PC-9 (cell line): ENCODE results near the gene TSHZ2.

Experiments used
- EZH2 ChIP-seq: fragments of 200-600 bp; sonication (generic); IDR thresholded peaks from 2 replicates; pipeline ENCODE4 v1.8.0; 2017; ENCODE audit warnings: antibody characterized with exemption, low read depth
- TF ChIP-seq, protein P1 (sequence below): fragments of 200-600 bp; sonication (generic); conservative IDR thresholded peaks from 2 replicates; pipeline ENCODE4 v1.6.1; 2017; ENCODE audit warnings: mixed run types, antibody characterized with exemption, mild to moderate bottlenecking, moderate library complexity

GRCh38 chr20:53223626-53224172 lies 251.5 kb downstream of the TSHZ2 start:
- TF ChIP-seq, protein P1, sequence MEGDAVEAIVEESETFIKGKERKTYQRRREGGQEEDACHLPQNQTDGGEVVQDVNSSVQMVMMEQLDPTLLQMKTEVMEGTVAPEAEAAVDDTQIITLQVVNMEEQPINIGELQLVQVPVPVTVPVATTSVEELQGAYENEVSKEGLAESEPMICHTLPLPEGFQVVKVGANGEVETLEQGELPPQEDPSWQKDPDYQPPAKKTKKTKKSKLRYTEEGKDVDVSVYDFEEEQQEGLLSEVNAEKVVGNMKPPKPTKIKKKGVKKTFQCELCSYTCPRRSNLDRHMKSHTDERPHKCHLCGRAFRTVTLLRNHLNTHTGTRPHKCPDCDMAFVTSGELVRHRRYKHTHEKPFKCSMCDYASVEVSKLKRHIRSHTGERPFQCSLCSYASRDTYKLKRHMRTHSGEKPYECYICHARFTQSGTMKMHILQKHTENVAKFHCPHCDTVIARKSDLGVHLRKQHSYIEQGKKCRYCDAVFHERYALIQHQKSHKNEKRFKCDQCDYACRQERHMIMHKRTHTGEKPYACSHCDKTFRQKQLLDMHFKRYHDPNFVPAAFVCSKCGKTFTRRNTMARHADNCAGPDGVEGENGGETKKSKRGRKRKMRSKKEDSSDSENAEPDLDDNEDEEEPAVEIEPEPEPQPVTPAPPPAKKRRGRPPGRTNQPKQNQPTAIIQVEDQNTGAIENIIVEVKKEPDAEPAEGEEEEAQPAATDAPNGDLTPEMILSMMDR: no peak
- no peak for TF ChIP-seq EZH2
